GM18907 (cell line): ENCODE measurements around the gene BZW2.
"Not testable (repeated sequence)": the region's sequence is repeated elsewhere in the genome, so short reads cannot be mapped to it uniquely, and the experiment has no call there.

ENCODE experiments used
- ATAC-seq: cut with Tn5 transposase; IDR thresholded peaks from one replicate; pipeline ENCODE4 v1.9.1; 2021; ENCODE audit warnings: mild to moderate bottlenecking, moderate library complexity; ENCODE audit not compliant: unreplicated experiment

BZW2 gene

GRCh38 chr7:16670021-16670420 lies 24.0 kb downstream of the BZW2 start:
- no peak for ATAC-seq

- ATAC-seq = no peak
These were observed 24.9 kb downstream of the BZW2 start for GRCh38 chr7:16670731-16671344.

GRCh38 chr7:16671811-16672210 lies 25.8 kb downstream of the BZW2 start:
- ATAC-seq = no peak

GRCh38 chr7:16675277-16675676 lies 29.3 kb downstream of the BZW2 start:
- ATAC-seq = no peak

- ATAC-seq = no peak
These were observed 32.1 kb downstream of the BZW2 start for GRCh38 chr7:16677978-16678494.

GRCh38 chr7:16678645-16679566 lies 32.9 kb downstream of the BZW2 start:
- not testable (repeated sequence) for ATAC-seq

- ATAC-seq = no peak
These were observed 39.0 kb downstream of the BZW2 start for GRCh38 chr7:16684935-16685334.

GRCh38 chr7:16685535-16685934 lies 39.6 kb downstream of the BZW2 start:
- no peak for ATAC-seq

- ATAC-seq = no peak
These were observed 42.3 kb downstream of the BZW2 start for GRCh38 chr7:16688249-16688648.

GRCh38 chr7:16691241-16691640 lies 45.3 kb downstream of the BZW2 start:
- no peak for ATAC-seq

- ATAC-seq = no peak
These were observed 47.8 kb downstream of the BZW2 start for GRCh38 chr7:16693601-16694318.

GRCh38 chr7:16694806-16695205 lies 48.8 kb downstream of the BZW2 start:
- no peak for ATAC-seq

GRCh38 chr7:16695621-16696237 lies 49.7 kb downstream of the BZW2 start:
- ATAC-seq = no peak

GRCh38 chr7:16697507-16698199 lies 51.7 kb downstream of the BZW2 start:
- no peak for ATAC-seq

GRCh38 chr7:16698200-16698905 lies 52.4 kb downstream of the BZW2 start:
- ATAC-seq = no peak

GRCh38 chr7:16702441-16702840 lies 56.5 kb downstream of the BZW2 start:
- no peak for ATAC-seq

- no peak for ATAC-seq
These were observed 62.5 kb downstream of the BZW2 start for GRCh38 chr7:16708511-16708910.

- no peak for ATAC-seq
These were observed 63.0 kb downstream of the BZW2 start for GRCh38 chr7:16708980-16709379.

- no peak for ATAC-seq
These were observed 64.7 kb downstream of the BZW2 start for GRCh38 chr7:16710651-16711050.

- ATAC-seq = no peak
These were observed 65.7 kb downstream of the BZW2 start for GRCh38 chr7:16711730-16712129.
